Measurements from ENCODE around the gene ADAMTS4.
A peak's percentile ranks its signal among the peaks of the same experiment; 100 is the strongest.

The ADAMTS4 gene

GRCh38 chr1:161222175-161223019, 23.5 kb upstream of the ADAMTS4 start:
- DNase-seq (ENCODE audit: low read depth, low spot score), result no peak
- no peak overlapping the region for H3K4me3 ChIP-seq (ENCODE audit: low read length)

- no peak for DNase-seq (ENCODE audit: low read depth, low spot score)
- no peak overlapping the region for H3K4me3 ChIP-seq (ENCODE audit: low read length)
These were observed 21.1 kb upstream of the ADAMTS4 start for GRCh38 chr1:161220002-161220401.

GRCh38 chr1:161219078-161219892, 20.4 kb upstream of the ADAMTS4 start:
- no peak overlapping the region for H3K4me3 ChIP-seq (ENCODE audit: low read length)
- no peak for DNase-seq (ENCODE audit: low read depth, low spot score)

DNA sequence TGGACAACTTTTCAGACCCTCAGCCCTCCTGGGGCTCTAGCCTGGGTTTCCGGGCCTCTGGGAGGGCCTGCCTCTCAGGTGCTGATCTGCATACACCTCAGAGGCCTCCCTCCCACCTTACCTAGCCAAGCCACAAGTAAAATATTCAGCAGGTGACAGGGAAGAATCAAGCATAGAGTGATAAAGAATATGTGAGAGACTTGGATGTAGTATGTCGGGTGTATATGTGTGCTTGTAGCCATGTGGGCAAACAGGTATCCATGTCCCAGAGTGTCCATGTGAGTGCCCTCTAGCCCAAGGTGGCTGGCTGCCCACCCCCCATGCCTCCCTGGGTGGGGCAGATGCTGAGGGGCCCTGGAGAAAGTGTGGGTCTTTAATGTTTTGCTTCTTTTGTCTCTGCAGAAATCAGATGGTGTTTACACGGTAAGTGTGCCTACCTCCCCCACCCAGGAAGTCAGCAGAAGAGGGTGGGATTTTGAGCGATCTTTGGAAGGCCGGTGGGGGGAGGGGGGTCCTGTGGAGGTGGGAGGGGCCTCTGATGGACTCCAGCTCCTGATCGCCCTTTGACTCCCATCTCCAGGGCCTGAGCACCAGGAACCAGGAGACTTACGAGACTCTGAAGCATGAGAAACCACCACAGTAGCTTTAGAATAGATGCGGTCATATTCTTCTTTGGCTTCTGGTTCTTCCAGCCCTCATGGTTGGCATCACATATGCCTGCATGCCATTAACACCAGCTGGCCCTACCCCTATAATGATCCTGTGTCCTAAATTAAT, 19.6 kb upstream of the ADAMTS4 start:
- H3K4me3 ChIP-seq (ENCODE audit: low read length), result no peak overlapping the region
- DNase-seq (ENCODE audit: low read depth, low spot score), result no peak

DNA sequence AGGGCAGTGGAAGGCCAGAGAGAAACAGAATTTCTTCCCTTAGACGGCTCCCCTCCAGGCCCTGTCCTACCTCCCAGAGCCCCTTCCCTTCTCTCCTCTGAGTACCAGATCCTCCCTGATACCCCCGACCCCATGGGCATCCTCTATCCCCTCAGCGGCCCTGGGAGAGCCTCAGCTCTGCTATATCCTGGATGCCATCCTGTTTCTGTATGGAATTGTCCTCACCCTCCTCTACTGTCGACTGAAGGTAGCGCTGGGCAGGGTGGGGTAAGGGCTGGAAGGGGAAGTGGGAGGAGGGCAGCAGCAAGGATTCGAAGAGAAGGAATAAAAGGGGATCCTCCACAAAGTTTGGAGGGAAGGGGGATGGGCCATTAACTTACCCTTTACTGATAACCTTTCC, 19.0 kb upstream of the ADAMTS4 start:
- H3K4me3 ChIP-seq (ENCODE audit: low read length), result no peak overlapping the region
- no peak for DNase-seq (ENCODE audit: low read depth, low spot score)

GRCh38 chr1:161216945-161217712, 18.3 kb upstream of the ADAMTS4 start:
- DNase-seq (ENCODE audit: low read depth, low spot score), result no peak

DNA sequence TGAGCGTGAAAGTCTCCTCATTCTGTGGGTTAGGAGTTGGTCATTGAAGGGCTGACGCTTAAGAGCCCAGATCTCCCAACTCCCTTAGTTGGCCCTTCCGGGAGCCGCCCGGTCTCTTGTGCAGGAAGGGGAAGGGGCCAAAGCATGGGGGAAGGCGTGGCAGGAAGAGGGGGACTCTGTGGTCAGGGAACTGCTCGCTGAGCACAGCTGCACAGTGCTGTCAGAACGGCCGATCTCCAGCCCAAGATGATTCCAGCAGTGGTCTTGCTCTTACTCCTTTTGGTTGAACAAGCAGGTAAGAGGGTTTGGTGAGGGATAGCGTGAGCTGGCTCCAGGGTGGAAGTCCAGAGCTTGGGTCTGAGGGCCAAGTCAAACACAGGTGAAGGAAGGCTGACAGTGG, 16.2 kb upstream of the ADAMTS4 start, which contains the start of gene FCER1G:
TSS of gene FCER1G (plus strand) at position 220 of the 400 bp plus-strand sequence. CDS start at position 247, 27 bp downstream.
- H3K4me3 ChIP-seq (ENCODE audit: low read length), result no peak within 1 kb of the TSS
- no peak for DNase-seq (ENCODE audit: low read depth, low spot score)

More at GRCh38 chr1:161216945-161217712, 18.3 kb upstream of the ADAMTS4 start:
- no peak overlapping the region for H3K4me3 ChIP-seq (ENCODE audit: low read length)

DNA sequence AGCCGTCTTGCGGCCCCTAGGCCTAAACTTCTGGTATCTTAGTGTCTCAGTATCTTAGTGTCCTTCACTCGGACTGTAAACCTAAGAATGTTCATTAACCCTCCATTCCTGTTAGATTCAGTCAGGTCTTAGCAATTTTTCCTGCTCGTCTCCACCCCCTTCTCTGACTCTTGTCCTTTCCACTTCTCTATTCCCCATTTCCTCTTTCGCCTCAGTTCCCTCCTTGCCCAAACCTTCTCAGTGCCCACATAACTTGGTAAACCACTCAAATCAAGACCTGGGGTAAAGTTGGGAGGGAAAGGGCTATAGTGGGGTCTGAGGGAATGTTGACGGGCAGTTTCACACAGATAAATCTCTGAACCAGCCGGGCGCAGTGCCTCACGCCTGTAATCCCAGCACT, 15.5 kb upstream of the ADAMTS4 start:
- no peak overlapping the region for H3K4me3 ChIP-seq (ENCODE audit: low read length)
- DNase-seq (ENCODE audit: low read depth, low spot score), result no peak

GRCh38 chr1:161209790-161210409, 11.0 kb upstream of the ADAMTS4 start:
- DNase-seq (ENCODE audit: low read depth, low spot score), result peak; percentile 37
- H3K4me3 ChIP-seq (ENCODE audit: low read length), result no peak overlapping the region

DNA sequence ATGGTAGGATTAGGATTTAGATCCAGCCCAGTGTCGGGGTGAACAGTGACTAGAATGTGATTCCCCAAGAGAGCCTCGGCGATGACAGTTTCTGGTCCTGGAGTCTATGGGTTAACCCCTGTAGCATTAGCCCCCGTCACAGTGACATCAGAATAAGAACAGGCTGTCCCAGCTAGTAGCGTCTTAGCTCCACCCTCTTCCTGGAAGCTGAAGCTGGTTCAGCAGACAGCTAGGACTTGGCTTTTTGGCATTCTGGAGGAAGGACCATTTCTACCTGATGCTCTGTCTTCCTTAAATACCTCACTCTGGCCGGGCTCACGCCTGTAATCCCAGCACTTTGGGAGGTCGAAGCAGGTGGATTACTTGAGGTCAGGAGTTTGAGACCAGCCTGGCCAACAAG, 8.3 kb upstream of the ADAMTS4 start:
- H3K4me3 ChIP-seq (ENCODE audit: low read length), result no peak overlapping the region
- no peak for DNase-seq (ENCODE audit: low read depth, low spot score)

GRCh38 chr1:161206411-161207140, 7.7 kb upstream of the ADAMTS4 start:
- no peak overlapping the region for H3K4me3 ChIP-seq (ENCODE audit: low read length)
- DNase-seq (ENCODE audit: low read depth, low spot score), result no peak

DNA sequence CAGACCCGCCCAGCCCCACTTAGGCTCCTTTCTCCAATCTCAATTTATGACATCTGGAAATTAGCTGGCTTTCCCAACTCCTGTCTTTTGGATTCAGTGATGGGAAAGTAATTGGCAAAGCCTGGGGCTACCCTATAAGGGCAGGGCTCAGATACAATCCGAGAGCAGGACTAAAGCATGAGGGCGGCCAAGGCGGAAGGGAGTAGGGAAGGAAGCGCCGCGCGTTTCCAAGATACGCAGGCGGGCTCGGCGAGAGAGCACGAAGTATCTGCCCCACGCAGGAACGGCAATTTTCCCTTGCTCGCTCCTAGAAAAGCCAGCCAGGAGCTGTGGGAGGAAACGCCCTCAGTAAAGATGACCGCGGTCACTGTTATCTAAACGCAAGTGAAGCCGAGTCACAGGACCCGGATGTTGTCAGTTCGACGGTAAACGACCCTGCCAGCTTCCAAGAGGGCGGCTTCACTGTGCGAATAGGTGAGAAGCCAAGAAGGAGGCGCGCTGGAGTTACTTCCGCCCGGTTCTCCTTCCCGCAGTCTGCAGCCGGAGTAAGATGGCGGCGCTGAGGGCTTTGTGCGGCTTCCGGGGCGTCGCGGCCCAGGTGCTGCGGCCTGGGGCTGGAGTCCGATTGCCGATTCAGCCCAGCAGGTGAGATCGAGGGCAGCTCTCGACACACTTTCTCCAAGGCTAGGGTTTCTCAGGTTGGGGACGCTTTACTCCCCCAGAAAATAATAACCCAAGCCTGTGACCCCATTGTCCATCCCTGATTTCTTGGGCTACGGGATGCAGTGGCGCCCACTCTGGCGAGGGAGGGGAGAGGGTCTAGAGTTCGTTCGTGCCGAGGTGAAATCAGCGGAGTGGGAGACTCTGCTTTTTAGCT, 3.2 kb upstream of the ADAMTS4 start, which contains the start of gene NDUFS2:
TSS of gene NDUFS2 (plus strand) at position 532 of the 877 bp plus-strand sequence. CDS start at position 551, 19 bp downstream.
- peak; percentile 98 for DNase-seq (ENCODE audit: low read depth, low spot score)
- peak within 1 kb of the TSS; percentile 97 for H3K4me3 ChIP-seq (ENCODE audit: low read length)

DNA sequence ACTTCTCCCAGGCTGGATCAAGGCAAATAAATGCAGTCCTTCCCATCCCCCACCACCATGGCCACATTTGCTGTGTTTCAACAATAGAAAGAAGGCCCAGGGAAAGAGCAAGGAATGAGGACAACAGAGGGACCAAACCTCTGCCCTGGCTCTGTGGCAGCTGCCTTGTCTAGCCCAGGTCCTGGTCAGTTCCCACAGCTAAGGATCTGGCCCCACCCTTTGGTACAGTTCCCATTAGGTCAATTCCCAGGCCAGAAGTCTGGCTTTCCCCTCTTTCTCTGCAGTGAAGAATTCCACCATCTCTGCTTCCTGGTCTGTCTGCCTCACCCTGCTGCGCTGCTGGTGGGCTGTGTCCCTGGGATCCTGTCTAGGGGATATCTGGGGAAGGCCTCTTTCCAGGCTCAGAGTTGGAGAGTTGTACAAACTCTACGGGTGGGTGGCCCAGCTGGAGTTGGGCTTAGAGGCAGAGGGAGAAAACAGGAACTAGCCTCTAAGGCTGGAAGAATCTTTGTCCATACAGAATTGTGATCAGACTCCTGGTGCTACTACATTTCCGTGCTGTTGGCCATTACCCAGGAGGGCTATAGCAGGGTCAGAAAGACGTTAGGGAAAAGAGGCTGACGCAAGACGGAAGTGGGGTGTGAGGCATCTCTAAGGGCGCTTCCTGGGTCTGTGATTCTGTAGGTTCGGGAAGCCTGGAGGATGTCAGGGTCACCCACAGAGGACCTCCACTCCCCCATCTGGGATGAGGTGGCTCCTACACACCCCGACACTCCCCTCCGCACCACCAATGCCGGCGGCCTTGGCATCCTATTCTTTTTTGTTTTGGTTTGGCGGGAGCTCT, 2.4 kb upstream of the ADAMTS4 start:
- DNase-seq (ENCODE audit: low read depth, low spot score), result no peak
- peak overlapping the region; percentile 97; the same call in 1 of the 2 replicates for H3K4me3 ChIP-seq (ENCODE audit: low read length)

GRCh38 chr1:161200421-161200991, 1.7 kb upstream of the ADAMTS4 start:
- H3K4me3 ChIP-seq (ENCODE audit: low read length), result no peak overlapping the region
- no peak for DNase-seq (ENCODE audit: low read depth, low spot score)

- DNase-seq (ENCODE audit: low read depth, low spot score), result no peak
- H3K4me3 ChIP-seq (ENCODE audit: low read length), result no peak overlapping the region
These were observed 769 bp upstream of the ADAMTS4 start for GRCh38 chr1:161199506-161200139.
